Activated T-helper 2 cell treated with anti-CD3 and anti-CD28 coated beads, Interferon-gamma antibody, Interleukin-2, Interleukin-4, amounts not matched to agents 10 μg/mL and 5 μg/mL and 100 μg/mL, durations not matched to agents 14 hours and 24 hours and 36 hours (primary cell): ENCODE data around the gene RAB26. TPM values are rescaled to one million over a fixed set of nuclear protein-coding genes. Genes with fewer than 3 reads are reported as not detected.
"Not testable (repeated sequence)": the region's sequence is repeated elsewhere in the genome, so short reads cannot be mapped to it uniquely, and the experiment has no call there.

Source experiments
- DNase-seq: peaks from one replicate; pipeline ENCODE4 v3.0.0; 2021; ENCODE audit warnings: low spot score
- H3K27ac Mint-ChIP-seq: one replicate; pipeline ENCODE4 v1.8.0; 2021; ENCODE audit warnings: mixed read lengths
- H3K27me3 Mint-ChIP-seq: one replicate; pipeline ENCODE4 v1.8.0; 2021; ENCODE audit warnings: low read depth, mixed read lengths
- H3K36me3 Mint-ChIP-seq: one replicate; pipeline ENCODE4 v1.8.0; 2021; ENCODE audit warnings: low read depth, mixed read lengths
- H3K4me1 Mint-ChIP-seq: one replicate; pipeline ENCODE4 v1.8.0; 2021; ENCODE audit warnings: low read depth, mixed read lengths
- H3K4me3 Mint-ChIP-seq: one replicate; pipeline ENCODE4 v1.8.0; 2021; ENCODE audit warnings: low read depth, mild to moderate bottlenecking, moderate library complexity, mixed read lengths
- H3K9me3 Mint-ChIP-seq: one replicate; pipeline ENCODE4 v1.8.0; 2021; ENCODE audit warnings: mixed read lengths
- intact Hi-C: fragments of 100-400 bp; cut with micrococcal nuclease; formaldehyde crosslinking; loops from one replicate; pipeline ENCODE4 v1.15.1; 2023
- total RNA-seq: library from RNA; stranded (reverse); gene quantifications from 2 replicates; pipeline ENCODE4 v1.2.3, GENCODE V29; 2022

The RAB26 gene
- total RNA-seq, 1 donor from 2014 or later, result 0.59 TPM

- Mint-ChIP-seq H3K4me3 (peak overlapping the region; percentile 17), H3K27ac (no peak overlapping the region), H3K27me3 (peaks cover 41% of the 10 kb centered on the region), H3K9me3 (no peaks in the 10 kb centered on the region), H3K4me1 (no peaks in the 10 kb centered on the region), H3K36me3 (no peaks in the 10 kb centered on the region)
- intact Hi-C loops, result no loop called here
- DNase-seq, result no peak
These were observed 47.1 kb downstream of the RAB26 start for GRCh38 chr16:2195322-2196161.

DNA sequence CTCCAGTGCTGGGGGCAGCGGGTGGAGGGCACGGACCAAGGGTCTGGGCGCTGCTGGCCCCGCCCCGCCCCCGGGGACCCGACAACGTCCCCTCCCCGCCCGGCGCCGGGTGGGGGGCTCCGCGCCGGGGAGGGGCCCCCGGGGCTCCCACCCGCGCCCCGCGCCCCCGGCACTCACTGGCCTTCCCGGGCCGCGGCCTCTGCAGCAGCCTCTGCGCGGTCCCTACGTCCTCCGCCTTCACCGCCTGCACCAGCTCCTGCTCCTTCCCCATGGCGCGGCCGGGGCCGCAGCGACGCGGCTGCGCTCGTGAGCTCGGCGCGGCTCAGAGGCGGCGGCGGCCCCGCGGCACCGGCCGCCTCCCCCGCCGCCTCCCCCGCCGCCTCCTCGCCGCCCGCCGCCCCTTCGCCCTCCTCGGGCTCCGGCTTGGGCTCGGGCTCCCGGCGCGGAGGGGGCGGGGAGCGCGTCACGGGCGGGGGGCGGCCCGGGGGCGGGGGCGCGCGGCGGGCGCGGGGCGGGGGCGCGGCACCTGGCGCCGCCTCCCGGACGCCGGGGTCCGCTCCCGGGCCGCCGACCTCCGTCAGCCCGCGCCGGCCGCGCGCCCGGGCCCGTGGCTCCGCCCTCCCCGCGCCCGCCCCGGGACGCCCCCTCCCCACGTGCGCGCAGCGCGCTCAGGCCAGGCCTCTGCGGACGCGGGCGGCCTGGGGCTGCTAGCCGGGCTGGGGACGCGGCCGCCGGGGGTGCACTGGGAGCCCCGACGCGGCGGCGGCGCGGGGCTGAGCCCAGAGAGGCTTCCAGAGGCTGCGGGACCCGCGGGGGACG, 47.9 kb downstream of the RAB26 start, which contains the start of gene CASKIN1:
TSS of gene CASKIN1 (minus strand) at position 444 of the 819 bp plus-strand sequence. CDS start at position 271, 173 bp downstream.
- DNase-seq, result no peak
- Mint-ChIP-seq H3K4me1 (no peaks in the 10 kb centered on the region), H3K27me3 (peaks cover 41% of the 10 kb centered on the region), H3K4me3 (peak within 1 kb of the TSS; percentile 47), H3K9me3 (no peaks in the 10 kb centered on the region), H3K36me3 (no peaks in the 10 kb centered on the region), H3K27ac (no peak within 1 kb of the TSS)
- intact Hi-C loops, result no loop called here

DNA sequence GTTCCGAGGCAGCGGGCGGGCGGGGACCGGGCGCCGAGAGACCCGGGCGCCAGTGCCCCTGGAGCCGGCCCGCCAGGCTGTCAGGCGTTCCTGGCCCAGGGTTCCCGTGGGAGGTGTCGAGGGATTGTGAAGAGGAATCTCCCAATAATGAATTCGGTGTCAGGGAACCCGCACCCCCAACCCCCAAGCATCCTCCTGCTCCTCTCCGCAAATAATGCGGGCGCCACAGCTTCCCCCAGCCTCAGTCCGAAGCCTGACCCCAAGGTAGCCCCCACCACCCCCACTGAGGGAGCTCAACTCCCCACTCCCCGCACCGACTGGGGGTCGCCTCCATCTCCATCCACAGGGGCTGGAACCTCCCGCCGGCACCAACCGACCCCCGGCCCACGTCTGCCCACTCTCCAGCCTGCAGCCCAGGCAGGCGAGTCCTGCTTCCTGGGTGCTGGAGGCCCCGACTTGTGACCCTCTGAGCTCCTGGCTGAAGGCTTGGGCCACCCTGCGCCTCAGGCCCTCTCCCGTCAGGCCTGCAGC, 48.6 kb downstream of the RAB26 start:
- Mint-ChIP-seq H3K9me3 (no peaks in the 10 kb centered on the region), H3K4me3 (peak overlapping the region; percentile 47), H3K27me3 (peaks cover 47% of the 10 kb centered on the region), H3K27ac (no peak overlapping the region), H3K36me3 (no peaks in the 10 kb centered on the region), H3K4me1 (no peaks in the 10 kb centered on the region)
- no peak for DNase-seq
- intact Hi-C loops, result no loop called here

DNA sequence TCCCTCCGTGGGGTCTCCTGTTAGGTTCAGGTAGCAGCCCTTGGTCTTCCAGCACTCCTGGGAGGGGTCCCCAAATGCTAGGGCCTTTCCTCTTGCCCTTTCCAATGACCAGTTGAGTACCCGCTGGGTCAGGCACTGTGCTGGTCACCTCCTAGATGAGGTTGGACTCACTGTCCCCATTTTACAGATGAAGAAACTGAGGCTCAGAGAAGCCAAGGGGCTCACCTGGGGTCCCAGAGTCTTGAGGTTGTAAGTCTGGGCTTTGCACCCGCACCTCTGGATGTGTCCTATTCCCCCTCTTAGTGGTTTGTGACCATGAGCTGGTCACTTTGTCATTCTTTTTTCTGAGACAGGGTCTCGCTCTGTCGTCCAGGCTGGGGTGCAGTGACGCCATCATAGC, 49.3 kb downstream of the RAB26 start:
- intact Hi-C loops, result no loop called here
- Mint-ChIP-seq H3K27me3 (peaks cover 49% of the 10 kb centered on the region), H3K27ac (no peak overlapping the region), H3K4me1 (no peaks in the 10 kb centered on the region), H3K4me3 (no peak overlapping the region), H3K36me3 (no peaks in the 10 kb centered on the region), H3K9me3 (no peaks in the 10 kb centered on the region)
- no peak for DNase-seq

- no peaks in the 10 kb centered on the region for H3K9me3 Mint-ChIP-seq
- intact Hi-C loops, result no loop called here
- H3K27me3 Mint-ChIP-seq, result peaks cover 49% of the 10 kb centered on the region
- DNase-seq, result no peak
- H3K4me3 Mint-ChIP-seq, result peak overlapping the region; percentile 37
- no peaks in the 10 kb centered on the region for H3K4me1 Mint-ChIP-seq
- H3K27ac Mint-ChIP-seq, result no peak overlapping the region
- H3K36me3 Mint-ChIP-seq, result no peaks in the 10 kb centered on the region
These were observed 49.9 kb downstream of the RAB26 start for GRCh38 chr16:2198283-2198682.

DNA sequence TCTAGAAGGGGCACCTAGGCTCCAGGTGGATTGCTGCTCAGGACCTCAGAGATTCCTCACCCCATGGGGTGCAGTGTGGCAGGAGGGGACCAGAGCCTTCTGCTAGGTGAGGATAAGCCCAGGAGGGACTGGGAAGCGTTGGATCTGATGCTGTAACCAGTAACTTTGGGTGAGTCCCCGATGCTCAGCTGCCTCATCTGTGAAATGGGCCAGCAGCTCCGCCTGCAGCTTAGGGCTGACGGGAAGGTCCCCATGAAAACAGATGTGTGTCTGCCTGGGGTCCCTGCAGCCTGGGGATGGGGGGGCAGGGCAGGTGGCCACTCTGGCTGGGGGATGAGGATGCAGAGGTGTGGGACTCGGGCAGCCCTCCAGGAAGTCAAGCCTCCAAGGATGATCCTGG, 50.7 kb downstream of the RAB26 start:
- intact Hi-C loops, result no loop called here
- H3K27me3 Mint-ChIP-seq, result peaks cover 47% of the 10 kb centered on the region
- H3K36me3 Mint-ChIP-seq, result no peaks in the 10 kb centered on the region
- peaks cover 2% of the 10 kb centered on the region for H3K4me1 Mint-ChIP-seq
- no peak overlapping the region for H3K27ac Mint-ChIP-seq
- no peak overlapping the region for H3K4me3 Mint-ChIP-seq
- no peaks in the 10 kb centered on the region for H3K9me3 Mint-ChIP-seq
- no peak for DNase-seq

DNA sequence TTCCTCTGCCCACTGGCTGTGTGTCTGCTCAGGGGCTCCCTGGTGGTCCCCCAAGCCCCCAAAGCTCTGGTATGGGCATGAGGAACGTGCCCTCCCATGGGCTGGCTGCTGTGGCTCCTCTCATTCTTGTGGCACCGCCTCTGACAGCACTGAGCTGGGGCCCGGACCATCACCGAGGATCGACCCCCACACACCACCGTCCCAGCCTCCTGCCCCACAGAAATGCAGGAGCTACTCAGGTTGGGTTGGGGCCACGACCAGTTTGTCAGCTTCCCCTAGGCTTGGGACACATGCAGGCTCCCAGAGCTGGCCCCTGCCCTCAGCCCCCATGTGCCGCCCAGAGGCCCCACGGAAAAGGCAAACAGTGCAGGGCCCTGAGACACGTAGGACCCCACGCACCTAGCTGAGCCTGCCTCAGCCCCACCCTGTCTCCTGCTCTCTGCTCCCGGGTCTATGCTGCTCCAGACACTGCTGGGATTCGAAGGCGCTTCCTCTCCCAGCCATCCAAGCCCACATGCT, 51.3 kb downstream of the RAB26 start:
- intact Hi-C loops, result no loop called here
- no peaks in the 10 kb centered on the region for H3K36me3 Mint-ChIP-seq
- H3K9me3 Mint-ChIP-seq, result no peaks in the 10 kb centered on the region
- H3K27me3 Mint-ChIP-seq, result peaks cover 46% of the 10 kb centered on the region
- no peak overlapping the region for H3K4me3 Mint-ChIP-seq
- H3K27ac Mint-ChIP-seq, result no peak overlapping the region
- peaks cover 6% of the 10 kb centered on the region for H3K4me1 Mint-ChIP-seq
- DNase-seq, result no peak

- Mint-ChIP-seq H3K4me3 (no peak overlapping the region), H3K27me3 (peaks cover 40% of the 10 kb centered on the region), H3K4me1 (peaks cover 8% of the 10 kb centered on the region), H3K36me3 (no peaks in the 10 kb centered on the region), H3K27ac (no peak overlapping the region), H3K9me3 (no peaks in the 10 kb centered on the region)
- no peak for DNase-seq
- intact Hi-C loops, result no loop called here
These were observed 51.9 kb downstream of the RAB26 start for GRCh38 chr16:2200313-2200712.

- intact Hi-C loops, H3K9me3 Mint-ChIP-seq, DNase-seq, H3K27ac Mint-ChIP-seq: not testable (repeated sequence)
- H3K27me3 Mint-ChIP-seq, result peaks cover 28% of the 10 kb centered on the region
- H3K4me3 Mint-ChIP-seq, result peak overlapping the region; percentile 50
- H3K36me3 Mint-ChIP-seq, result peaks cover 19% of the 10 kb centered on the region
- peaks cover 18% of the 10 kb centered on the region for H3K4me1 Mint-ChIP-seq
These were observed 54.8 kb downstream of the RAB26 start for GRCh38 chr16:2203119-2203688.

Other genes starting within 250 kb of the RAB26 start
- gene HS3ST6, start 230.2 kb upstream of the RAB26 start, total RNA-seq, result not detected in 2 replicates
- gene MSRB1, start 205.4 kb upstream of the RAB26 start, total RNA-seq, result 33.5 and 35.0 TPM in 2 replicates
- 0.66 and 0.85 TPM in 2 replicates for gene RPL3L, start 193.9 kb upstream of the RAB26 start, total RNA-seq
- 132 TPM in 2 replicates for gene NDUFB10, start 189.1 kb upstream of the RAB26 start, total RNA-seq
- 3,560 and 3,687 TPM in 2 replicates for gene RPS2, start 183.8 kb upstream of the RAB26 start, total RNA-seq
- gene RNF151, start 181.8 kb upstream of the RAB26 start, total RNA-seq, result 0.39 TPM in 1 of 2 replicates, not detected in the other
- 64.2 and 72.5 TPM in 2 replicates for gene TBL3, start 176.6 kb upstream of the RAB26 start, total RNA-seq
- gene NOXO1, start 167.2 kb upstream of the RAB26 start, total RNA-seq, result 0.21 and 0.23 TPM in 2 replicates
- 39.2 and 40.0 TPM in 2 replicates for gene GFER, start 164.4 kb upstream of the RAB26 start, total RNA-seq
- gene SYNGR3, start 158.7 kb upstream of the RAB26 start, total RNA-seq, result 21.1 and 21.3 TPM in 2 replicates
- 82.0 and 83.3 TPM in 2 replicates for gene ZNF598, start 138.8 kb upstream of the RAB26 start, total RNA-seq
- 4.2 and 5.1 TPM in 2 replicates for gene NPW, start 128.8 kb upstream of the RAB26 start, total RNA-seq
- 2.3 and 2.6 TPM in 2 replicates for gene NHERF2, start 121.7 kb upstream of the RAB26 start, total RNA-seq
- 43.5 and 54.7 TPM in 2 replicates for gene NTHL1, start 100.8 kb upstream of the RAB26 start, total RNA-seq
- 89.7 and 92.8 TPM in 2 replicates for gene TSC2, start 100.6 kb upstream of the RAB26 start, total RNA-seq
- gene PKD1, start 12.7 kb upstream of the RAB26 start, total RNA-seq, result 86.9 and 94.4 TPM in 2 replicates
- gene TRAF7, start 7.2 kb downstream of the RAB26 start, total RNA-seq, result 69.8 and 70.7 TPM in 2 replicates
- 0.48 and 1.0 TPM in 2 replicates for gene CASKIN1, start 48.0 kb downstream of the RAB26 start, total RNA-seq
- 54.3 and 56.4 TPM in 2 replicates for gene MLST8, start 56.8 kb downstream of the RAB26 start, total RNA-seq
- gene BRICD5, start 62.2 kb downstream of the RAB26 start, total RNA-seq, result 24.6 and 25.2 TPM in 2 replicates
- gene PGP, start 66.2 kb downstream of the RAB26 start, total RNA-seq, result 36.1 and 37.7 TPM in 2 replicates
- gene E4F1, start 75.0 kb downstream of the RAB26 start, total RNA-seq, result 29.3 and 30.0 TPM in 2 replicates
- 1.7 and 2.2 TPM in 2 replicates for gene DNASE1L2, start 87.8 kb downstream of the RAB26 start, total RNA-seq
- gene ECI1, start 103.0 kb downstream of the RAB26 start, total RNA-seq, result 40.4 and 45.1 TPM in 2 replicates
- gene RNPS1, start 119.5 kb downstream of the RAB26 start, total RNA-seq, result 369 TPM in 2 replicates
- 11.1 and 12.5 TPM in 2 replicates for gene ABCA3, start 192.1 kb downstream of the RAB26 start, total RNA-seq